ENCODE data around the gene PRKAG1. TPM values are rescaled to one million over a fixed set of nuclear protein-coding genes. Genes with fewer than 3 reads are reported as not detected.

PRKAG1 gene
- total RNA-seq, 1 donor from 2014 or later = 68.5 TPM

DNA sequence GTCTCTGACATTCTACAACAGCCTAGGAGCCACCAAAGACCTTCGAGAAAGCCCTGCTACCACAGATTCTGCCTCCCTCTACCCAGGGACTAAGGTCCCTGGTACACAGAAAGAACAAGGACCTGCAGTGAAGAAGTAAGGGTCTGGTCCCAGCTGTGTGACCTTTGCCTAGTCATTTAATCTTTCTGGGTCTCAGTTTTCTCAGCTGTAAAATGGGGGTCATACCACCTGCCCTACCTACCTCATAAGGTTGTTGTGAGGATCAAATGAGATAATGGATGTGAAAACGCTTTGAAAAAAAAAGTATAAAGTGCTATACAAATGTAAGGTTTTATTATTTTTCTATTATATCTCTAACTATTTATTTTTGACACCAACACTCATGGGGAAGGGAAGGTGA is 5.2 kb upstream of the PRKAG1 start:
- no peaks in the 10 kb centered on the region for H3K27me3 ChIP-seq (ENCODE audit: control insufficient read depth, insufficient read depth, low read length)
- TF ChIP-seq, protein P1, sequence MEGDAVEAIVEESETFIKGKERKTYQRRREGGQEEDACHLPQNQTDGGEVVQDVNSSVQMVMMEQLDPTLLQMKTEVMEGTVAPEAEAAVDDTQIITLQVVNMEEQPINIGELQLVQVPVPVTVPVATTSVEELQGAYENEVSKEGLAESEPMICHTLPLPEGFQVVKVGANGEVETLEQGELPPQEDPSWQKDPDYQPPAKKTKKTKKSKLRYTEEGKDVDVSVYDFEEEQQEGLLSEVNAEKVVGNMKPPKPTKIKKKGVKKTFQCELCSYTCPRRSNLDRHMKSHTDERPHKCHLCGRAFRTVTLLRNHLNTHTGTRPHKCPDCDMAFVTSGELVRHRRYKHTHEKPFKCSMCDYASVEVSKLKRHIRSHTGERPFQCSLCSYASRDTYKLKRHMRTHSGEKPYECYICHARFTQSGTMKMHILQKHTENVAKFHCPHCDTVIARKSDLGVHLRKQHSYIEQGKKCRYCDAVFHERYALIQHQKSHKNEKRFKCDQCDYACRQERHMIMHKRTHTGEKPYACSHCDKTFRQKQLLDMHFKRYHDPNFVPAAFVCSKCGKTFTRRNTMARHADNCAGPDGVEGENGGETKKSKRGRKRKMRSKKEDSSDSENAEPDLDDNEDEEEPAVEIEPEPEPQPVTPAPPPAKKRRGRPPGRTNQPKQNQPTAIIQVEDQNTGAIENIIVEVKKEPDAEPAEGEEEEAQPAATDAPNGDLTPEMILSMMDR (IDR thresholded peaks at IDR 0.05; ENCODE audit: insufficient read depth, low read length, poor library complexity, severe bottlenecking) = no peak
- no peak overlapping the region for H3K4me3 ChIP-seq (ENCODE audit: low read depth, low read length)
- DNase-seq (ENCODE audit: low read depth) = no peak
- peaks cover 4% of the 10 kb centered on the region for H3K36me3 ChIP-seq (ENCODE audit: control insufficient read depth, insufficient read depth, low read length)

DNA sequence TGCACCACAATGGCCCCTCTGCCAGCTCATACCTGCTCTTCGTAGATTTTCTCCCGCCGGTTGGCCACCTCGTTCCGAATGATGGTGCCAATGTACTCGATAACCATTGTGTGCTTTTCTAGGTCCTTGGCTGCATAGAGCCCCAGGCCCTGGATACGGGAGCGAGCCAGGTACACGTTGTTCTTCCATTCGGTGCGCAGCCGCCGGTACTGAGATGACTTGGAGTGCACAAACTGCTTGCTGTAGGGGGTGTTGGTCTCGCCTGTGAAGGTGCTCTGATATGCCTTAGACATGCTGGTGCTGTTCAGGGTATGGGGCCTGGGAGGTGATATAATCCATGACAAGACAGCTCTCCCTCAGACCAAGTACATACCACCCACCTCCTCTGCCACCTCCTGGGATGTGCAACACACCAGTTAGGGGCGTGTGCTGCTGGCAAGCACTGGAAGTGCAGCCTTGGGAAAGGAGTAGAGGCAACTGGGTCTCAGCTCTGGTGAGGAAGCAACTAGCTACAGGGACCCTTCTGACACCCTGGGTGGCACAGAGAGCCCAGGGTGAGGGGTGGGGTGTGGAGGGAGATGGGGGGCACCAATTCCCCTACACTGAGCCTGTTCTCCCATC is 4.1 kb upstream of the PRKAG1 start:
- peaks cover 4% of the 10 kb centered on the region for H3K36me3 ChIP-seq (ENCODE audit: control insufficient read depth, insufficient read depth, low read length)
- H3K4me3 ChIP-seq (ENCODE audit: low read depth, low read length) = no peak overlapping the region
- no peak for DNase-seq (ENCODE audit: low read depth)
- H3K27me3 ChIP-seq (ENCODE audit: control insufficient read depth, insufficient read depth, low read length) = no peaks in the 10 kb centered on the region
- TF ChIP-seq, protein P1 (IDR thresholded peaks at IDR 0.05; ENCODE audit: insufficient read depth, low read length, poor library complexity, severe bottlenecking) = no peak

DNA sequence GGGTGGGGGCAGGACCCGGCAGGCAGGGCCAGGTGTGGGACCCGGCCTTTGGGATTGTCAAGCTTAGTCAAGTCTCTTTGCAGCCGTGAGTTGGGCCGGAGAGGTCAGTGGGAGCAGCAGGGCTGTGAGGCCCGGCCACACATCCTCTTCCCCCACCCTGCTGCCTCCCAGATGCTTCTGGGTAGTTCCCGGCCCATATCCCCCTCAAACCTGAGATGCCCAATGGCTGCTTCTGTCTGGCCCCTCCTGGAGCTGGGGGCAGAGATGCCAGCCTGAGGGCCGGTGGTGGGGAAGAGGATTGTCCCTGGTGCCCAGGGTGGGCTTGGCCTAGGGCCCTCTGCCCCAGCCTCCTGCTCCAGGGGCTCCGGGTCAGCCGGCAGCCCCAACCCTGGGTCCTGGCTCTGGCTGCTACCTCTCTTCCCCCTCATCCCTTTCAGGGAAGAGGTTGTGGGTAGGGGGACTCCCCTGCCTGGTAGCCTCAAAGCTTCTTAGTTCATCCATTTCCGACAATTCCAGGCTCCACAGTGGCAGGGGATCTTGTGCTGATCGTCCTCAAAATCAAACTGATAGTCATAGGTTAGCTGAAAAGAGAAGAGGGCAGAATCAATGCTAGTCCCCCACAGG is 2.8 kb upstream of the PRKAG1 start:
- Histone ChIP-seq H3K4me3 (ENCODE audit: low read depth, low read length) (no peak overlapping the region), H3K36me3 (ENCODE audit: control insufficient read depth, insufficient read depth, low read length) (peaks cover 3% of the 10 kb centered on the region), H3K27me3 (ENCODE audit: control insufficient read depth, insufficient read depth, low read length) (no peaks in the 10 kb centered on the region)
- TF ChIP-seq, protein P1 (IDR thresholded peaks at IDR 0.05; ENCODE audit: insufficient read depth, low read length, poor library complexity, severe bottlenecking) = no peak
- no peak for DNase-seq (ENCODE audit: low read depth)

DNA sequence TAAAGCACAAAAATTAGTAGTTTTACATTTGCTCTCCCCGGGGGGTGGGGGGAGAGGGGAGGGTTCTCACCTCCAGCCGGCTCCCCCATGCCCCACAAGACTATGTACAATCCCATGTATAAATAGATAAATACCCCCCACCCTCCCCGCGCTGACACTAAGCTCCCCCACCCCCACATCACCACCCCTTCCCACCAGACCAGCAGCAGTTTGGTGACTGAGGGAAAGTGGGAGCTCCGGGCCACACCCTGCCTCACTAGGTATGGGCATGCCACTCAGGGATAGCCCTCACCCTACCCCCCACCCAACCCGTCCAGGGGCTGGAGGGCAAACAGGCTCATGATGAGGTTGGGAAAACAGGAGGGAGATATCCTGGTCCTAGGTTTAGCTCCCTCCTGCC is 1.9 kb upstream of the PRKAG1 start:
- Histone ChIP-seq H3K27me3 (ENCODE audit: control insufficient read depth, insufficient read depth, low read length) (no peaks in the 10 kb centered on the region), H3K36me3 (ENCODE audit: control insufficient read depth, insufficient read depth, low read length) (peaks cover 3% of the 10 kb centered on the region), H3K4me3 (ENCODE audit: low read depth, low read length) (no peak overlapping the region)
- TF ChIP-seq, protein P1 (IDR thresholded peaks at IDR 0.05; ENCODE audit: insufficient read depth, low read length, poor library complexity, severe bottlenecking) = no peak
- DNase-seq (ENCODE audit: low read depth) = no peak

DNA sequence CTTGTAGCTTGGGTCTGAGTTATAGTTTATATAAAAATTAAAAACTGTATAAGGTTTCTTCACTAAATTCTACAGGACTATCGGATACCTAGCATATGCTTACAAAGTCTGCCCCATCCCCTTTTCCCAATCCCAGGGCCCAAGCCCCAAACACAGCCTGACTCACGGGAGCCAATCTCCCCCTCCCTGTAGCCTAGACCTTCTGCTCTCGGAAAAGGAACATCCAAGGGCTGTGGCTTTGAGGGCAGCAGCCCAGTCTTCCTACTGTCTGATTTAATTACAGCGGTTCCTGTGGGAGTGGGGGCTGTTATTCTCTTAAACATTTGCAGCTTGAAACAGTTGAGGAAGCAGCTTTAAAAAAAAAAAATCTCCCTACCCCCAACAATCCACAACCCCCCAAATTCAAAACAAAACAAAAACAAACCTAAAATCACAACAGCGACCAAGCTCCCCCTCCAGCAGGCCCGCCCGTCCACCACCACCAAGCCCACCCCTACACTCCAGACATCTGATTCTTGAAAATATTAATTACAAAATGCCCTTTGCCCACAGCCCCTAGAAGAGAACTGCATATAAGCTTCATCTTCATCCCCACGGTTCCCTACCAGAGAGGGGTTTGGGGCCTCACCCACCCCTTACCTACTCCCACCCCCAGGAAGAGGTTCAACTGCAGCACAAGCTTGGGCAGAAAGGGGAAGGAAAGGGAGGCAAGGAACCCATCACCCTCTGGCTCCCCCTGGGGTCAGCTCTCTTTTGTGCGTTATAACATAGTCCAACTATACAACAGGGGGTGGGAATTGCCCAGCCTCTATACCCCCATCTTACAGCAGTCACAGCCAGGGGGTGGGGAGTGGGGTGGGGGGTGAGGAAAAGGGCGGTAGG is 1.1 kb upstream of the PRKAG1 start:
- TF ChIP-seq, protein P1 (IDR thresholded peaks at IDR 0.05; ENCODE audit: insufficient read depth, low read length, poor library complexity, severe bottlenecking) = peak; percentile 55
- Histone ChIP-seq H3K4me3 (ENCODE audit: low read depth, low read length) (no peak overlapping the region), H3K27me3 (ENCODE audit: control insufficient read depth, insufficient read depth, low read length) (no peaks in the 10 kb centered on the region), H3K36me3 (ENCODE audit: control insufficient read depth, insufficient read depth, low read length) (peaks cover 3% of the 10 kb centered on the region)
- no peak for DNase-seq (ENCODE audit: low read depth)
